Brain microvascular endothelial cell (primary cell): Measurements from ENCODE around the gene HIVEP1.

Source experiments
- DNase-seq: peaks from one replicate; pipeline ENCODE4 v3.0.0-alpha.2; 2020
- H3K27ac ChIP-seq: fragments of 250-450 bp; sonication (Bioruptor Pico); 2 replicates; pipeline ENCODE4 v1.5.1; 2020; ENCODE audit warnings: mild to moderate bottlenecking, moderate library complexity
- H3K27me3 ChIP-seq: fragments of 250-450 bp; sonication (Bioruptor Pico); replicated peaks from 2 replicates; pipeline ENCODE4 v1.5.1; 2020; ENCODE audit warnings: mild to moderate bottlenecking
- H3K36me3 ChIP-seq: fragments of 250-450 bp; sonication (Bioruptor Pico); replicated peaks from 2 replicates; pipeline ENCODE4 v1.5.1; 2020; ENCODE audit warnings: mild to moderate bottlenecking
- H3K4me3 ChIP-seq: 2 replicates; pipeline ENCODE4 v1.5.1; 2011; ENCODE audit warnings: low read depth, mild to moderate bottlenecking, control low read depth, low read length, moderate library complexity
- in situ Hi-C: cut with HindIII; loops from 2 replicates; pipeline ENCODE4 v1.10.0; 2017; ENCODE audit warnings: low sequenced_read_pairs, low pct_ligation_motif_present
- TF ChIP-seq, protein P1 (sequence below): IDR thresholded peaks from 2 replicates; pipeline ENCODE4 v1.5.1; 2011; ENCODE audit warnings: low read depth, mild to moderate bottlenecking, moderate library complexity, low read length, control low read depth, inconsistent platforms; ENCODE audit errors: missing control alignments

The HIVEP1 gene

DNA sequence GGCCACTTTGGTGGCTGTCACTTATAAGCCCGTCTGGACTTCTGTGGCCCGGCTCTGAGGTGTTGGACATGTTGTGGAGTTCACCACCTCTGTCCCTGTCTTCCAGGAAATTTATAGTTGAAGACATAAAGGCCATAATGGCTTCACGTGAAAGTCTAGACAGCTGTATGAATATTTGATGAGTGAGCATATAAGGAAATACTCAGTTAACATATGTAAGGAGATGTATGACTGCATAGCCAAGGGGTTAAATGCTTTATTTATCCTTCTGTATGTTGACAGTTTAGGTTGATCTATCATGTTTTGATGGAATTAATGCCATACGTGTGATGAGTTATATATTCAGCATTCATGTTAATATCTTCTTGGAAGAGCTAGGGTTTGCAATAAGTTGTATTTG, 16.1 kb downstream of the HIVEP1 start:
- TF ChIP-seq, protein P1, sequence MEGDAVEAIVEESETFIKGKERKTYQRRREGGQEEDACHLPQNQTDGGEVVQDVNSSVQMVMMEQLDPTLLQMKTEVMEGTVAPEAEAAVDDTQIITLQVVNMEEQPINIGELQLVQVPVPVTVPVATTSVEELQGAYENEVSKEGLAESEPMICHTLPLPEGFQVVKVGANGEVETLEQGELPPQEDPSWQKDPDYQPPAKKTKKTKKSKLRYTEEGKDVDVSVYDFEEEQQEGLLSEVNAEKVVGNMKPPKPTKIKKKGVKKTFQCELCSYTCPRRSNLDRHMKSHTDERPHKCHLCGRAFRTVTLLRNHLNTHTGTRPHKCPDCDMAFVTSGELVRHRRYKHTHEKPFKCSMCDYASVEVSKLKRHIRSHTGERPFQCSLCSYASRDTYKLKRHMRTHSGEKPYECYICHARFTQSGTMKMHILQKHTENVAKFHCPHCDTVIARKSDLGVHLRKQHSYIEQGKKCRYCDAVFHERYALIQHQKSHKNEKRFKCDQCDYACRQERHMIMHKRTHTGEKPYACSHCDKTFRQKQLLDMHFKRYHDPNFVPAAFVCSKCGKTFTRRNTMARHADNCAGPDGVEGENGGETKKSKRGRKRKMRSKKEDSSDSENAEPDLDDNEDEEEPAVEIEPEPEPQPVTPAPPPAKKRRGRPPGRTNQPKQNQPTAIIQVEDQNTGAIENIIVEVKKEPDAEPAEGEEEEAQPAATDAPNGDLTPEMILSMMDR: no peak
- Histone ChIP-seq H3K36me3 (peaks cover 5% of the 10 kb centered on the region), H3K27ac (no peak overlapping the region), H3K4me3 (no peak overlapping the region), H3K27me3 (no peaks in the 10 kb centered on the region)
- no peak for DNase-seq
- in situ Hi-C loops: no loop called here

DNA sequence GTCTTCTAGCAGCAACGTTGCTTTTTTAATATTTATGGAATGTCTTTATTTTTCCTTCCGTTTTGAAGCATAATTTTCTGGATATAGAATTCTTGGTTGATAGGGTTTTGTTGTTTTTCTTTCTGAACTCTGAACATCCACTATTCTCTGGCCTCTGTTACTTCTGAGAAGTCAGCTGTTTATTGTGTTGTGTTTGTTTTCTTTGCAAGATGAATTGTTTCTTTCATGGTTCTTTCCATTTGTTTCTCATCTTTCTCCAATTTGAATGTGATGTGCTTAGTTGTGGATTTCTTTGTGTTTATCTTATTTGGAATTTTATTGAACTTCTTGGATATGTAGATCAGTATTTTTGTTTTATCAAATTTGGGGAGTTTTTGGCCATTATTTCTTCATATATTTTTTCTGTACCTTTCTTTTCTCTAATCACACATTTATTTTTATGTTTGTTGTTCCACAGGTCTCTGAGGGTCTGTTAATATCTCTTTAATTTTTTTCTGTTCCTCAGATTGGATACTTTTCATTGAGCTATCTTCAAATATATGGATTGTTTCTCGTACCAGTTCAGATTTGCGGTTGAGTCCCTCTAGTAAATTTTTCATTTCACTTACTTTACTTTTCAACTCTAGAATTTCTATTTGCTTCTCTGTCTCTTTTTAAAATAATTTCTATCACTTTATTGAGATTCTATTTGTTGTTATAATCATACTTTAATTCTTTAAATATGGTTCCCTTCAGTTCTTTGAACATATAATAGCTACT, 18.0 kb downstream of the HIVEP1 start:
- Histone ChIP-seq H3K27me3 (no peaks in the 10 kb centered on the region), H3K4me3 (no peak overlapping the region), H3K27ac (no peak overlapping the region), H3K36me3 (peaks cover 5% of the 10 kb centered on the region)
- TF ChIP-seq, protein P1: no peak
- in situ Hi-C loops: no loop called here
- DNase-seq: no peak

DNA sequence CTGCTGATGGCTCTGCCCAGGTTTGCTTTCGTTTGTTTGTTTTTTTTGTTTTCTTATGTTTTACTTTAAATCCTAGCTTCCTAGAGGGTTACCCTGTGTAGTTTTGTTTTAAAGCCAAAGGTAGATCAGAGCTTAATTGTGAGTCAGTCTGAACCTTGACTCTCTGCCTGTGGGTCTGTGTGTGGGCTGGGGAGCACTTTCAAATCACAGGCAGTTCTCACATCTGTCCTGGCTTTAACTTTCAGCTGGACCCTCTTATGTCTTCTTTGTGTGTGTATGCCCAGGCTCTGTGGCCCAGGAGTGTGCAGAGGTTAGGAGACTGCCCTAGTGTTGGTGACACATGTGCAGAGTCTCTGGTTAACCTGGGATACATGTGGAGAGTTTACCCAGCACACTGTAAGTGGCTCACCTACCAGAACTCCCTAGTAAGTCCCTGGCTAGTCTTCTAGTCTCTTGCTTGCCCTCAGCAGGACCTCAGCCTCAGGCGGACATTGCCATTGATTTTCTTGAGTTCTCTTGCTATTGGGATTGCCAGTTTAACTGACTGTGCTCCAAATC, 19.0 kb downstream of the HIVEP1 start:
- no peaks in the 10 kb centered on the region for H3K27me3 ChIP-seq
- TF ChIP-seq, protein P1: no peak
- peaks cover 5% of the 10 kb centered on the region for H3K36me3 ChIP-seq
- H3K27ac ChIP-seq: no peak overlapping the region
- in situ Hi-C loops: no loop called here
- H3K4me3 ChIP-seq: no peak overlapping the region
- no peak for DNase-seq

- Histone ChIP-seq H3K27ac (no peak overlapping the region), H3K4me3 (no peak overlapping the region)
- in situ Hi-C loops: no loop called here
Observed at GRCh38 chr6:12032783-12033573, 20.9 kb downstream of the HIVEP1 start.

DNA sequence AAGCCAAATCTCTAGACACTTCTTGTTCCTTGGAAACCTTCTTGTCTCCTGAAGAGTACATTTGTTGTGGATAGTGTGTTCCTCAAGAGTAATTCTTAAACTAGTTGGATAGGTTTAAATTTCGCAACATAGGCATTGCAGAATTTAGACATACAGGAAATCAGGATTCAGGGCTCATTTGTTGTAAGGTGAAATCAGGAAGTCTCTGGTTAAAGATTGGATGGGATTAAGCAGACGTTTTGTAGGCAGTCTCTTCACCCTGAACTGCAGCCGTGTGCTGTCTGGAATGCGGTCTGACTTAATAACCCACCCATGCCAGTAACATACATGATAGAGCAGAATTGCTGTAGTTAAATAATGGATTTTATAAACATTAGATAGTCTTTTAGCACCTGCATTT, 21.7 kb downstream of the HIVEP1 start:
- no peaks in the 10 kb centered on the region for H3K27me3 ChIP-seq
- TF ChIP-seq, protein P1: no peak
- H3K36me3 ChIP-seq: no peaks in the 10 kb centered on the region
- H3K27ac ChIP-seq: no peak overlapping the region
- H3K4me3 ChIP-seq: no peak overlapping the region
- no peak for DNase-seq
- in situ Hi-C loops: no loop called here

More at GRCh38 chr6:12032783-12033573, 20.9 kb downstream of the HIVEP1 start:
- H3K36me3 ChIP-seq: peaks cover 4% of the 10 kb centered on the region
- no peak for DNase-seq
- TF ChIP-seq, protein P1: no peak
- H3K27me3 ChIP-seq: no peaks in the 10 kb centered on the region
